ENCODE data around the gene TEX48. TPM values are rescaled to one million over a fixed set of nuclear protein-coding genes. Genes with fewer than 3 reads are reported as not detected.

The TEX48 gene
- total and polyA plus RNA-seq, 10 of the 15 experiments (the other 5 are each of a cell fraction or from before 2014, with no cell fraction given) = not detected

- no peak overlapping the region for H2AFZ ChIP-seq (ENCODE audit: control insufficient read depth, low read depth, low read length)
- TF ChIP-seq JUND (IDR thresholded peaks at IDR 0.05; ENCODE audit: low read depth, low read length) = no peak
- peak in 1 of 2 experiments; percentile 58; a peak in 2 of 4 replicates for TF ChIP-seq IKZF2 (IDR thresholded peaks at IDR 0.05)
- TF ChIP-seq NR2F1 (conservative IDR thresholded peaks at IDR 0.05) = peak; percentile 71
- TF ChIP-seq ZNF384 (IDR thresholded peaks at IDR 0.05; ENCODE audit: borderline replicate concordance, low read depth, low read length) = no peak
- TF ChIP-seq, protein P1, sequence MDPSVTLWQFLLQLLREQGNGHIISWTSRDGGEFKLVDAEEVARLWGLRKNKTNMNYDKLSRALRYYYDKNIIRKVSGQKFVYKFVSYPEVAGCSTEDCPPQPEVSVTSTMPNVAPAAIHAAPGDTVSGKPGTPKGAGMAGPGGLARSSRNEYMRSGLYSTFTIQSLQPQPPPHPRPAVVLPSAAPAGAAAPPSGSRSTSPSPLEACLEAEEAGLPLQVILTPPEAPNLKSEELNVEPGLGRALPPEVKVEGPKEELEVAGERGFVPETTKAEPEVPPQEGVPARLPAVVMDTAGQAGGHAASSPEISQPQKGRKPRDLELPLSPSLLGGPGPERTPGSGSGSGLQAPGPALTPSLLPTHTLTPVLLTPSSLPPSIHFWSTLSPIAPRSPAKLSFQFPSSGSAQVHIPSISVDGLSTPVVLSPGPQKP (IDR thresholded peaks at IDR 0.05; ENCODE audit: low read depth, low read length) = no peak
- TF ChIP-seq PML (IDR thresholded peaks at IDR 0.05; ENCODE audit: low read length) = peak; percentile 69; the same call in 1 of the 2 replicates
- no peak for TF ChIP-seq EZH2 (IDR thresholded peaks at IDR 0.05; ENCODE audit: borderline replicate concordance, control insufficient read depth, low read depth, low read length)
- peak; percentile 15 to 33; a peak in 1 of 4 replicates for TF ChIP-seq BHLHE40 (IDR thresholded peaks at IDR 0.05; ENCODE audit: borderline replicate concordance in 1 of 2, low read depth in 2 of 2, low read length in 1 of 2)
- no peak for TF ChIP-seq KAT2A (conservative IDR thresholded peaks at IDR 0.05; ENCODE audit: control insufficient read depth, low read depth, low read length)
- TF ChIP-seq RUNX3 (IDR thresholded peaks at IDR 0.05; ENCODE audit: low read length) = peak; percentile 99
- no peak for TF ChIP-seq SMAD5 (IDR thresholded peaks at IDR 0.05; ENCODE audit: low read depth)
- peak; percentile 95 for TF ChIP-seq BCL11A (IDR thresholded peaks at IDR 0.05; ENCODE audit: low read depth, low read length)
- TF ChIP-seq ETV6 (conservative IDR thresholded peaks at IDR 0.05 in 1 of 2, IDR thresholded peaks at IDR 0.05 in 1 of 2; ENCODE audit: borderline replicate concordance in 1 of 2, low read depth in 1 of 2) = peak in 1 of 2 experiments; percentile 91; a peak in 2 of 4 replicates
- peak; percentile 97 for TF ChIP-seq EED (IDR thresholded peaks at IDR 0.05; ENCODE audit: low read depth)
- 0 out of 4 replicates have a peak, but pooled peaks of 1 of the 2 experiments have one; percentile 75 for TF ChIP-seq SRF (IDR thresholded peaks at IDR 0.05; ENCODE audit: low read depth in 2 of 2, low read length in 2 of 2)
- peak; percentile 48; the same call in 1 of the 2 replicates for TF ChIP-seq ZNF217 (IDR thresholded peaks at IDR 0.05)
- no peak for TF ChIP-seq NR2C2 (IDR thresholded peaks at IDR 0.05; ENCODE audit: borderline replicate concordance, control insufficient read depth, insufficient read length, low read depth)
- peak in 1 of 2 experiments; percentile 21; a peak in 1 of 3 replicates for TF ChIP-seq EGR1 (IDR thresholded peaks at IDR 0.05; ENCODE audit: borderline replicate concordance in 1 of 2, low read depth in 2 of 2, low read length in 2 of 2)
- TF ChIP-seq NFXL1 (IDR thresholded peaks at IDR 0.05; ENCODE audit: borderline replicate concordance) = no peak
- peak; percentile 64; the same call in 1 of the 3 replicates for TF ChIP-seq POU2F2 (IDR thresholded peaks at IDR 0.05; ENCODE audit: borderline replicate concordance, low read depth, low read length)
These were observed 9.3 kb upstream of the TEX48 start for GRCh38 chr9:114691046-114691955.

More at GRCh38 chr9:114691046-114691955, 9.3 kb upstream of the TEX48 start:
- H3K9me3 ChIP-seq (replicated peaks; ENCODE audit: control insufficient read depth, insufficient read depth, low read length) = no peaks in the 10 kb centered on the region
- H3K9ac ChIP-seq (ENCODE audit: control insufficient read depth, insufficient read depth, low read length) = no peak overlapping the region
- ATAC-seq = peak; percentile 88
- no peak overlapping the region for H3K4me3 ChIP-seq
- H3K4me1 ChIP-seq (ENCODE audit: control insufficient read depth, insufficient read depth, low read length) = peaks cover 21% of the 10 kb centered on the region
- peaks cover 0 to 10% of the 10 kb centered on the region in 2 experiments; a peak in 2 of 4 replicates for H3K27me3 ChIP-seq (replicated peaks in 1 of 2; ENCODE audit: control insufficient read depth in 2 of 2, insufficient read depth in 2 of 2, low read length in 1 of 2)
- ChIA-PET SMC1A (ENCODE audit: uncharacterized antibody, unreplicated experiment) (interaction anchor here (1.4 kb wide), 1 partner anchor 216 kb away, joined by 5 read pairs; no protein-coding TSS in a partner anchor), POLR2A (no interaction called here), RAD21 (ENCODE audit: unreplicated experiment) (interaction anchor here (2.9 kb wide), 1 partner anchor 11 kb away, joined by 8 read pairs; no protein-coding TSS in a partner anchor), CTCF (interaction anchor here (1.3 to 5.9 kb wide), 3 partner anchors 10 to 47 kb away, joined by 3 to 42 read pairs (median 3); partner anchors contain the start of gene TEX48)
- no peaks in the 10 kb centered on the region; the same call in 1 of the 2 replicates for H4K20me1 ChIP-seq (ENCODE audit: control insufficient read depth, insufficient read depth)
- no peaks in the 10 kb centered on the region for H3K36me3 ChIP-seq (ENCODE audit: control insufficient read depth in 2 of 2, insufficient read depth in 2 of 2, low read length in 1 of 2)
- WGBS (ENCODE audit: insufficient coverage, insufficient replicate concordance, low lambda C conversion rate, missing lambda C conversion rate) = 9% methylated on average over 11 of the region's 11 CpGs
- BruUV-seq (replicated peaks) = no TSS peak
- no peak overlapping the region for H3K27ac ChIP-seq (ENCODE audit: control insufficient read depth, insufficient read depth)
- FAIRE-seq = no peak
- peak; percentile 36 for DNase-seq (ENCODE audit: low read depth, low spot score)
- 0 out of 2 replicates have a peak overlapping the region, but pooled peaks have one; percentile 4 for H3K4me2 ChIP-seq (ENCODE audit: control insufficient read depth, insufficient read depth)
- intact Hi-C loops (cut with micrococcal nuclease; ENCODE audit: unreplicated experiment) (loop anchor here (10.0 kb wide), 2 partner anchors 514 to 724 kb away; no protein-coding TSS in a partner anchor), in situ Hi-C loops (cut with MboI) (no loop called here)
- no peaks in the 10 kb centered on the region for H3K79me2 ChIP-seq (ENCODE audit: control insufficient read depth, insufficient read depth, low read length)
